Panc1 (cell line): ENCODE measurements around the gene ABLIM2. TPM values are rescaled to one million over a fixed set of nuclear protein-coding genes. Genes with fewer than 3 reads are reported as not detected.

Source experiments
- ATAC-seq: fragments of 200-7000 bp; cut with Tn5 transposase; 2 replicates; pipeline ENCODE4 v1.9.1; 2020; ENCODE audit warnings: mild to moderate bottlenecking, moderate library complexity
- BruUV-seq: library from RNA; stranded (reverse); fragments of 400-500 nt; replicated peaks from 2 replicates; lab custom pipeline; 2021; lab: Mats Ljungman, UMichigan
- CTCF ChIA-PET: fragments of 300-600 bp; sonication (Branson Sonifier 250); formaldehyde crosslinking; loops from one replicate; lab custom pipeline; 2022; ENCODE audit warnings: antibody characterized with exemption; lab: Charles Lee
- POLR2A ChIA-PET: fragments of 300-600 bp; sonication (Branson Sonifier 250); formaldehyde crosslinking; loops from one replicate; lab custom pipeline; 2022; ENCODE audit warnings: antibody characterized with exemption; lab: Charles Lee
- DNase-seq: peaks from one replicate; pipeline ENCODE4 v3.0.0-alpha.2; 2010; ENCODE audit warnings: low read depth, low spot score
- H3K27ac ChIP-seq: 2 replicates; pipeline ENCODE4 v1.5.1; 2011; ENCODE audit warnings: mild to moderate bottlenecking, low read length, inconsistent platforms
- H3K27me3 ChIP-seq: fragments of 200-500 bp; sonication (Bioruptor generic); 2 replicates; pipeline ENCODE4 v1.6.0; 2014; ENCODE audit warnings: low read length, inconsistent platforms; ENCODE audit not compliant: control insufficient read depth, insufficient read depth
- H3K36me3 ChIP-seq: fragments of 200-500 bp; sonication (Bioruptor generic); 2 replicates; pipeline ENCODE4 v1.5.1; 2014; ENCODE audit warnings: inconsistent platforms, mild to moderate bottlenecking, low read length, moderate library complexity; ENCODE audit not compliant: control insufficient read depth, insufficient read depth
- H3K4me1 ChIP-seq: 2 replicates; pipeline ENCODE4 v1.5.1; 2011; ENCODE audit warnings: inconsistent platforms, mild to moderate bottlenecking, low read length, moderate library complexity; ENCODE audit not compliant: control insufficient read depth, insufficient read depth
- H3K4me3 ChIP-seq, 2 experiments: 2 replicates each; pipeline ENCODE4 v1.5.1; 2011 to 2012; ENCODE audit warnings: low read depth in 2 of 2, low read length in 2 of 2, mild to moderate bottlenecking in 2 of 2, inconsistent platforms in 1 of 2, moderate library complexity in 1 of 2
- H3K9me3 ChIP-seq: fragments of 200-500 bp; sonication (Bioruptor generic); 2 replicates; pipeline ENCODE4 v1.5.1; 2014; ENCODE audit warnings: low read depth, mild to moderate bottlenecking, inconsistent platforms, low read length, moderate library complexity; ENCODE audit not compliant: control insufficient read depth, insufficient read depth
- POLR2AphosphoS5 ChIP-seq: IDR thresholded peaks from 2 replicates; pipeline ENCODE4 v1.6.1; 2012; ENCODE audit warnings: mild to moderate bottlenecking, low read depth, low read length, moderate library complexity
- SIN3A ChIP-seq: IDR thresholded peaks from 2 replicates; pipeline ENCODE4 v1.6.1; 2012; ENCODE audit warnings: low read depth, mild to moderate bottlenecking, low read length, moderate library complexity, borderline replicate concordance; ENCODE audit not compliant: insufficient read depth
- TCF7L2 ChIP-seq: IDR thresholded peaks from 2 replicates; pipeline ENCODE4 v1.6.1; 2011; ENCODE audit warnings: mild to moderate bottlenecking, low read depth, low read length, inconsistent platforms
- in situ Hi-C: cut with HindIII; loops from 2 replicates; pipeline ENCODE4 v1.10.0; 2016; ENCODE audit warnings: low sequenced_read_pairs, low pct_unique_long_range_greater_than_20kb
- intact Hi-C: fragments of 100-400 bp; cut with micrococcal nuclease; formaldehyde crosslinking; loops from one replicate; pipeline ENCODE4 v1.10.0; 2022; ENCODE audit not compliant: unreplicated experiment
- total RNA-seq: library from RNA; stranded (reverse); gene quantifications from one replicate; pipeline ENCODE4 v1.2.1, GENCODE V29; 2021; ENCODE audit not compliant: unreplicated experiment
- TF ChIP-seq, protein P1 (sequence below): fragments of 450-650 bp; IDR thresholded peaks from 2 replicates; pipeline ENCODE4 v1.5.1; 2017; ENCODE audit warnings: mild to moderate bottlenecking
- TF ChIP-seq, protein P2 (sequence below), 2 experiments: IDR thresholded peaks; 2 replicates each; pipeline ENCODE4 v1.6.1; 2011 to 2012; ENCODE audit warnings: low read depth in 2 of 2, control low read depth in 1 of 2, low read length in 1 of 2, mild to moderate bottlenecking in 1 of 2, moderate library complexity in 1 of 2; ENCODE audit not compliant: insufficient read depth in 1 of 2

The ABLIM2 gene
- total RNA-seq, 1 experiment from 2014 or later, result 0.64 TPM

DNA sequence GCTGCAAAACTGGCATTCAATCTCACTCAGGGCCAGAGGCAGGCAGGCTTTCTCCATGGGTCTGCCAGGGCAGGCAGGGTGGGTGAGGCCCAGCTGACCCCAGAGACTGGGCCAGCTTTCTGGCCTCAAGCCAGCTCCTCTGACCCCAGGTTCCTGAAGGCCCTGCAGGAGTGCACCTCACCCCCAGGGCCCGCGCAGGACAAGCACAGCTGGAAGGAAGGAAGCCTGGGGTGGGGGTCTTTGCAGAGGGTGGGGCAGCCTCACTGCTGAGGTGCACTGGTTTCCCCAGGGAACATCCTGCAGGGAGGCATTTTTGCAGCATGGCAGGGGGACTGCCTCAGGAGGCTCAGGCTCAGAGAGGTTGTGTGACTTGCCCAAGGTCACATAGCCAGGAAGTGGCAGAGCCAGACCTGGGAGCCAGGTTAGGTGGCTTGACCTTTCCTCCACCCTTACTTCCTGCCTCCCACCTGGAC is 187.4 kb downstream of the ABLIM2 start:
- intact Hi-C loops (no loop called here), in situ Hi-C loops (no loop called here)
- peaks cover 62% of the 10 kb centered on the region for H3K4me1 ChIP-seq

DNA sequence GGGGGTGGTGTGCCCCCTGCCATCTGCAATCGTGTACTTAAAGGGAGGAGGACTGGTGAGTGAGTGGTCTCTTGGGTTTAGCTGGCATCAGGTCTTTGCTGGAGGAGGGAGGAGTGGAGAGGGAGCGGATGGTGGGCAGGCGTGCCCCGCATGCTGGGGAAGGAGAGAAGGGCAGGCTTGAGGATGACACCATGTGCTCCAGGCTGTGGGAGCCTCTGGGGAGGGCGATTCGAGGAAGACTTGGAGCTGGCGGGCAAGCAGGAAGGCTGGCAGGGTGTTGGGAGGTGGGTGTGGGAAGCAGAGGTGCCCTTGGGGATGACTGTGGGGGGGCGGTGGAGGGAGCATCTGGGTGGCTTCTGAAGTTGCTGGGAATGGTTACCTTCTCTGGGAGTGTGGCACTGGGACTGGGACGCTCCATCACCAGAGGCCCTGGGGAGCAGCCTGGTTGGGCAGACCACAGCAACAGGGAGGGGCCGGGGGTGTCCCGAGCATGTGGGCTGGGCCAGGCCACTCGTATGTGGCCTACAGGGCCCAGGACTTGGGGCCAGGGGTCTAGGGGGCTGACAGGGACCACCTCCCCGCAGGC is 188.2 kb downstream of the ABLIM2 start:
- H3K4me3 ChIP-seq, result peak overlapping the region; percentile 6 to 17; a peak in 3 of 4 replicates
- TF ChIP-seq, protein P1, sequence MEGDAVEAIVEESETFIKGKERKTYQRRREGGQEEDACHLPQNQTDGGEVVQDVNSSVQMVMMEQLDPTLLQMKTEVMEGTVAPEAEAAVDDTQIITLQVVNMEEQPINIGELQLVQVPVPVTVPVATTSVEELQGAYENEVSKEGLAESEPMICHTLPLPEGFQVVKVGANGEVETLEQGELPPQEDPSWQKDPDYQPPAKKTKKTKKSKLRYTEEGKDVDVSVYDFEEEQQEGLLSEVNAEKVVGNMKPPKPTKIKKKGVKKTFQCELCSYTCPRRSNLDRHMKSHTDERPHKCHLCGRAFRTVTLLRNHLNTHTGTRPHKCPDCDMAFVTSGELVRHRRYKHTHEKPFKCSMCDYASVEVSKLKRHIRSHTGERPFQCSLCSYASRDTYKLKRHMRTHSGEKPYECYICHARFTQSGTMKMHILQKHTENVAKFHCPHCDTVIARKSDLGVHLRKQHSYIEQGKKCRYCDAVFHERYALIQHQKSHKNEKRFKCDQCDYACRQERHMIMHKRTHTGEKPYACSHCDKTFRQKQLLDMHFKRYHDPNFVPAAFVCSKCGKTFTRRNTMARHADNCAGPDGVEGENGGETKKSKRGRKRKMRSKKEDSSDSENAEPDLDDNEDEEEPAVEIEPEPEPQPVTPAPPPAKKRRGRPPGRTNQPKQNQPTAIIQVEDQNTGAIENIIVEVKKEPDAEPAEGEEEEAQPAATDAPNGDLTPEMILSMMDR, result no peak
- TF ChIP-seq TCF7L2, result no peak
- TF ChIP-seq POLR2AphosphoS5, result no peak
- no peak for TF ChIP-seq SIN3A
- TF ChIP-seq, protein P2, sequence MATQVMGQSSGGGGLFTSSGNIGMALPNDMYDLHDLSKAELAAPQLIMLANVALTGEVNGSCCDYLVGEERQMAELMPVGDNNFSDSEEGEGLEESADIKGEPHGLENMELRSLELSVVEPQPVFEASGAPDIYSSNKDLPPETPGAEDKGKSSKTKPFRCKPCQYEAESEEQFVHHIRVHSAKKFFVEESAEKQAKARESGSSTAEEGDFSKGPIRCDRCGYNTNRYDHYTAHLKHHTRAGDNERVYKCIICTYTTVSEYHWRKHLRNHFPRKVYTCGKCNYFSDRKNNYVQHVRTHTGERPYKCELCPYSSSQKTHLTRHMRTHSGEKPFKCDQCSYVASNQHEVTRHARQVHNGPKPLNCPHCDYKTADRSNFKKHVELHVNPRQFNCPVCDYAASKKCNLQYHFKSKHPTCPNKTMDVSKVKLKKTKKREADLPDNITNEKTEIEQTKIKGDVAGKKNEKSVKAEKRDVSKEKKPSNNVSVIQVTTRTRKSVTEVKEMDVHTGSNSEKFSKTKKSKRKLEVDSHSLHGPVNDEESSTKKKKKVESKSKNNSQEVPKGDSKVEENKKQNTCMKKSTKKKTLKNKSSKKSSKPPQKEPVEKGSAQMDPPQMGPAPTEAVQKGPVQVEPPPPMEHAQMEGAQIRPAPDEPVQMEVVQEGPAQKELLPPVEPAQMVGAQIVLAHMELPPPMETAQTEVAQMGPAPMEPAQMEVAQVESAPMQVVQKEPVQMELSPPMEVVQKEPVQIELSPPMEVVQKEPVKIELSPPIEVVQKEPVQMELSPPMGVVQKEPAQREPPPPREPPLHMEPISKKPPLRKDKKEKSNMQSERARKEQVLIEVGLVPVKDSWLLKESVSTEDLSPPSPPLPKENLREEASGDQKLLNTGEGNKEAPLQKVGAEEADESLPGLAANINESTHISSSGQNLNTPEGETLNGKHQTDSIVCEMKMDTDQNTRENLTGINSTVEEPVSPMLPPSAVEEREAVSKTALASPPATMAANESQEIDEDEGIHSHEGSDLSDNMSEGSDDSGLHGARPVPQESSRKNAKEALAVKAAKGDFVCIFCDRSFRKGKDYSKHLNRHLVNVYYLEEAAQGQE (IDR thresholded peaks at IDR 0.05; ENCODE audit: insufficient read depth in 1 of 2, low read depth in 2 of 2, low read length in 1 of 2), result no peak
- intact Hi-C loops (no loop called here), in situ Hi-C loops (no loop called here)
- H3K27ac ChIP-seq, result peak overlapping the region; percentile 93
- CTCF ChIA-PET, result no interaction called here
- no peaks in the 10 kb centered on the region for H3K27me3 ChIP-seq
- POLR2A ChIA-PET, result interaction anchor here (0.5 kb wide), 1 partner anchor 34 kb away, joined by 3 read pairs; no protein-coding TSS in a partner anchor
- no peaks in the 10 kb centered on the region for H3K9me3 ChIP-seq
- no TSS peak for BruUV-seq
- H3K4me1 ChIP-seq, result peaks cover 69% of the 10 kb centered on the region
- no peak for DNase-seq
- H3K36me3 ChIP-seq, result no peaks in the 10 kb centered on the region
- ATAC-seq, result peak; percentile 15

More for the DNA sequence above, 187.4 kb downstream of the ABLIM2 start:
- H3K36me3 ChIP-seq, result no peaks in the 10 kb centered on the region
- ChIA-PET POLR2A (no interaction called here), CTCF (no interaction called here)
- DNase-seq (no peak), ATAC-seq (no peak)
- peak overlapping the region; percentile 93 for H3K27ac ChIP-seq
- peak overlapping the region in 1 of 2 experiments; percentile 17; a peak in 1 of 4 replicates for H3K4me3 ChIP-seq
- H3K27me3 ChIP-seq, result no peaks in the 10 kb centered on the region
- TF ChIP-seq TCF7L2, result no peak
- TF ChIP-seq, protein P1, result no peak
- TF ChIP-seq SIN3A, result no peak
- BruUV-seq, result no TSS peak
- no peaks in the 10 kb centered on the region for H3K9me3 ChIP-seq
